ENCODE results near the gene SYN1.

GRCh38 chrX:47579537-47579936 is 40.1 kb downstream of the SYN1 start:
- TF ChIP-seq ATF3 (IDR thresholded peaks at IDR 0.05) (no peak), JUND (IDR thresholded peaks at IDR 0.05) (no peak), MAX (IDR thresholded peaks at IDR 0.05) (no peak), YY1 (IDR thresholded peaks at IDR 0.05) (no peak), REST (IDR thresholded peaks at IDR 0.05) (no peak), TAF1 (conservative IDR thresholded peaks at IDR 0.05) (no peak), RAD21 (IDR thresholded peaks at IDR 0.05) (no peak), ZBTB33 (IDR thresholded peaks at IDR 0.05) (no peak), SP1 (IDR thresholded peaks at IDR 0.05) (no peak), NR2F2 (IDR thresholded peaks at IDR 0.05) (no peak), HNF4A (conservative IDR thresholded peaks at IDR 0.05) (no peak), EGR1 (IDR thresholded peaks at IDR 0.05; ENCODE audit: low read depth in 2 of 2) (no peak), RXRA (IDR thresholded peaks at IDR 0.05) (no peak)
- TF ChIP-seq, protein P1, sequence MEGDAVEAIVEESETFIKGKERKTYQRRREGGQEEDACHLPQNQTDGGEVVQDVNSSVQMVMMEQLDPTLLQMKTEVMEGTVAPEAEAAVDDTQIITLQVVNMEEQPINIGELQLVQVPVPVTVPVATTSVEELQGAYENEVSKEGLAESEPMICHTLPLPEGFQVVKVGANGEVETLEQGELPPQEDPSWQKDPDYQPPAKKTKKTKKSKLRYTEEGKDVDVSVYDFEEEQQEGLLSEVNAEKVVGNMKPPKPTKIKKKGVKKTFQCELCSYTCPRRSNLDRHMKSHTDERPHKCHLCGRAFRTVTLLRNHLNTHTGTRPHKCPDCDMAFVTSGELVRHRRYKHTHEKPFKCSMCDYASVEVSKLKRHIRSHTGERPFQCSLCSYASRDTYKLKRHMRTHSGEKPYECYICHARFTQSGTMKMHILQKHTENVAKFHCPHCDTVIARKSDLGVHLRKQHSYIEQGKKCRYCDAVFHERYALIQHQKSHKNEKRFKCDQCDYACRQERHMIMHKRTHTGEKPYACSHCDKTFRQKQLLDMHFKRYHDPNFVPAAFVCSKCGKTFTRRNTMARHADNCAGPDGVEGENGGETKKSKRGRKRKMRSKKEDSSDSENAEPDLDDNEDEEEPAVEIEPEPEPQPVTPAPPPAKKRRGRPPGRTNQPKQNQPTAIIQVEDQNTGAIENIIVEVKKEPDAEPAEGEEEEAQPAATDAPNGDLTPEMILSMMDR (IDR thresholded peaks at IDR 0.05; ENCODE audit: low read depth, low read length, missing input control) = no peak
